ENCODE measurements around the gene DPP6. TPM values are rescaled to one million over a fixed set of nuclear protein-coding genes. Genes with fewer than 3 reads are reported as not detected.

DPP6 gene
- total RNA-seq, 1 experiment from 2014 or later = not detected

GRCh38 chr7:154540596-154540995 lies 488.4 kb downstream of the DPP6 start:
- H3K27ac Mint-ChIP-seq = no peak overlapping the region
- no peaks in the 10 kb centered on the region for H3K4me1 Mint-ChIP-seq
- TF ChIP-seq SMAD4 (CRISPR knock-in tag; IDR thresholded peaks at IDR 0.05) = no peak
- no peak for TF ChIP-seq NR3C1 (CRISPR knock-in tag; conservative IDR thresholded peaks at IDR 0.05; ENCODE audit: low read depth)
- TF ChIP-seq FOXP4 (CRISPR knock-in tag; IDR thresholded peaks at IDR 0.05) = no peak
- no peak for TF ChIP-seq NFYB (CRISPR knock-in tag; conservative IDR thresholded peaks at IDR 0.05; ENCODE audit: low read depth)
- TF ChIP-seq ZNF423 (CRISPR knock-in tag; IDR thresholded peaks at IDR 0.05) = no peak
- no peak for TF ChIP-seq TCF7 (CRISPR knock-in tag; IDR thresholded peaks at IDR 0.05; ENCODE audit: low read depth)
- TF ChIP-seq ZBTB21 (CRISPR knock-in tag; IDR thresholded peaks at IDR 0.05; ENCODE audit: borderline replicate concordance) = no peak
- TF ChIP-seq, protein P1, sequence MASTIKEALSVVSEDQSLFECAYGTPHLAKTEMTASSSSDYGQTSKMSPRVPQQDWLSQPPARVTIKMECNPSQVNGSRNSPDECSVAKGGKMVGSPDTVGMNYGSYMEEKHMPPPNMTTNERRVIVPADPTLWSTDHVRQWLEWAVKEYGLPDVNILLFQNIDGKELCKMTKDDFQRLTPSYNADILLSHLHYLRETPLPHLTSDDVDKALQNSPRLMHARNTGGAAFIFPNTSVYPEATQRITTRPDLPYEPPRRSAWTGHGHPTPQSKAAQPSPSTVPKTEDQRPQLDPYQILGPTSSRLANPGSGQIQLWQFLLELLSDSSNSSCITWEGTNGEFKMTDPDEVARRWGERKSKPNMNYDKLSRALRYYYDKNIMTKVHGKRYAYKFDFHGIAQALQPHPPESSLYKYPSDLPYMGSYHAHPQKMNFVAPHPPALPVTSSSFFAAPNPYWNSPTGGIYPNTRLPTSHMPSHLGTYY (CRISPR knock-in tag; IDR thresholded peaks at IDR 0.05) = no peak
- TF ChIP-seq, protein P2, sequence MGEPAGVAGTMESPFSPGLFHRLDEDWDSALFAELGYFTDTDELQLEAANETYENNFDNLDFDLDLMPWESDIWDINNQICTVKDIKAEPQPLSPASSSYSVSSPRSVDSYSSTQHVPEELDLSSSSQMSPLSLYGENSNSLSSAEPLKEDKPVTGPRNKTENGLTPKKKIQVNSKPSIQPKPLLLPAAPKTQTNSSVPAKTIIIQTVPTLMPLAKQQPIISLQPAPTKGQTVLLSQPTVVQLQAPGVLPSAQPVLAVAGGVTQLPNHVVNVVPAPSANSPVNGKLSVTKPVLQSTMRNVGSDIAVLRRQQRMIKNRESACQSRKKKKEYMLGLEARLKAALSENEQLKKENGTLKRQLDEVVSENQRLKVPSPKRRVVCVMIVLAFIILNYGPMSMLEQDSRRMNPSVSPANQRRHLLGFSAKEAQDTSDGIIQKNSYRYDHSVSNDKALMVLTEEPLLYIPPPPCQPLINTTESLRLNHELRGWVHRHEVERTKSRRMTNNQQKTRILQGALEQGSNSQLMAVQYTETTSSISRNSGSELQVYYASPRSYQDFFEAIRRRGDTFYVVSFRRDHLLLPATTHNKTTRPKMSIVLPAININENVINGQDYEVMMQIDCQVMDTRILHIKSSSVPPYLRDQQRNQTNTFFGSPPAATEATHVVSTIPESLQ (CRISPR knock-in tag; IDR thresholded peaks at IDR 0.05) = no peak
- no peak for TF ChIP-seq KAT7 (CRISPR knock-in tag; IDR thresholded peaks at IDR 0.05; ENCODE audit: borderline replicate concordance)
- no peak for TF ChIP-seq ZNF416 (CRISPR knock-in tag; IDR thresholded peaks at IDR 0.05)
- TF ChIP-seq FOXJ3 (CRISPR knock-in tag; IDR thresholded peaks at IDR 0.05; ENCODE audit: borderline replicate concordance) = no peak
- no peak for TF ChIP-seq ZNF532 (CRISPR knock-in tag; IDR thresholded peaks at IDR 0.05; ENCODE audit: borderline replicate concordance)
- TF ChIP-seq ESRRA (CRISPR knock-in tag; IDR thresholded peaks at IDR 0.05; ENCODE audit: borderline replicate concordance) = no peak
- POLR2A ChIA-PET = no interaction called here
- no peak for DNase-seq (ENCODE audit: low spot score)
- no peak for ATAC-seq
- peaks cover 61% of the 10 kb centered on the region for H3K36me3 Mint-ChIP-seq
- peaks cover 80% of the 10 kb centered on the region for H3K9me3 Mint-ChIP-seq
- H3K4me3 Mint-ChIP-seq = no peak overlapping the region
- CTCF ChIA-PET = no interaction called here
- H3K27me3 Mint-ChIP-seq (ENCODE audit: low read depth) = peaks cover 4% of the 10 kb centered on the region; the same call in 1 of the 2 replicates

- Mint-ChIP-seq H3K27ac (no peak overlapping the region), H3K27me3 (ENCODE audit: low read depth) (peaks cover 4% of the 10 kb centered on the region; the same call in 1 of the 2 replicates), H3K4me1 (no peaks in the 10 kb centered on the region), H3K9me3 (peaks cover 75% of the 10 kb centered on the region), H3K36me3 (peaks cover 55% of the 10 kb centered on the region), H3K4me3 (no peak overlapping the region)
- ATAC-seq = no peak
- ChIA-PET POLR2A (no interaction called here), CTCF (no interaction called here)
- TF ChIP-seq SMAD3 (CRISPR knock-in tag; IDR thresholded peaks at IDR 0.05; ENCODE audit: borderline replicate concordance) (no peak), JAZF1 (CRISPR knock-in tag; IDR thresholded peaks at IDR 0.05) (no peak)
- no peak for DNase-seq (ENCODE audit: low spot score)
These were observed 489.4 kb downstream of the DPP6 start for GRCh38 chr7:154541606-154542005.
